ENCODE results near the gene STAT3. TPM values are rescaled to one million over a fixed set of nuclear protein-coding genes. Genes with fewer than 3 reads are reported as not detected.

Gene STAT3
- total RNA-seq (2021; fragmentation: NEBNext Ultra II Directional; extraction: Animal tissue kit (Norgen Biotek cat#: 25700)): 10 to 100 TPM; 65.3 to 74.5 (median 68.8) TPM
- long read RNA-seq, full-length matches to known transcripts: 36 of 80 reads
- long read RNA-seq, partial matches to known transcripts: 12 of 80 reads
- long read RNA-seq, other reads (novel, unspliced or antisense): 32 of 80 reads

DNA sequence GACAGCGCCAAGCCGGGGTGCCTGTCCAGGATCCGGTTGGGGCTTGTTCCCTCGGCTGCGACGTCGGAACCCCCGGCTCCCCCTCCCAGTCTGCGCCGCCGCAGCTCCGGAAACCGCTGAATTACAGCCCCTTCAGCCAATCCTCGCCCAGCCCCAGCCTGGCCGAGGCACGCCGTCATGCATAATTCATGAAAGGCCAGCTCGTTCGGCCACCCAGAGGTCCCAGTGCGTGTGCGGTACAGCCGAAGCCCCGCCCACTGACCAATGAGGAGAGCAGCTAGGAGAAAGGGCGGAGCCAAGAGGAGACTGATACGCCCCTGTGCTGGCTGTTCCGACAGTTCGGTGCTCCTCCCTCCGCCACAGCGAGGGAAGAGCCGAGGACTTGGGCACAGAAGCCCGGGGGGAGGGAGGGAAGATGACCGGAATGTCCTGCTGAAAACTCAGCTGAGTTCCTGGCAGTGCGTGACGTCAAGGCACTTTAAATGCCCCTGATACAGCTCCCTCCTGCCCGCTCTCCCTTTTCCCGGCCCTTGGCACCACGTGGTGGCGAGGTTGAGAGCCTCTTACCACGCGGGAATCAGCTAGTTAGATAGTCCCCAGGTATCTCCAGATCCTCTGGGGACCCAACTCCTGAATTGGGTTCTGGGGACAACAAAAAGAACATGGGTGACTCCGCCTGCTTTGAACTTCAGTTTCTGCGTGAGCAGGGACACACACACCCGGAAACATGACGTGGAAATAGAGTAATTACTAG, at the start of gene STAT3:
Gene STAT3, minus strand, starts transcription at position 62 of the 754 bp plus-strand sequence. CDS start 39,926 bp downstream, outside the sequence.
- no peaks in the 10 kb centered on the region for H3K9me3 Mint-ChIP-seq
- peak; percentile 100 for DNase-seq
- TF ChIP-seq, protein P1, sequence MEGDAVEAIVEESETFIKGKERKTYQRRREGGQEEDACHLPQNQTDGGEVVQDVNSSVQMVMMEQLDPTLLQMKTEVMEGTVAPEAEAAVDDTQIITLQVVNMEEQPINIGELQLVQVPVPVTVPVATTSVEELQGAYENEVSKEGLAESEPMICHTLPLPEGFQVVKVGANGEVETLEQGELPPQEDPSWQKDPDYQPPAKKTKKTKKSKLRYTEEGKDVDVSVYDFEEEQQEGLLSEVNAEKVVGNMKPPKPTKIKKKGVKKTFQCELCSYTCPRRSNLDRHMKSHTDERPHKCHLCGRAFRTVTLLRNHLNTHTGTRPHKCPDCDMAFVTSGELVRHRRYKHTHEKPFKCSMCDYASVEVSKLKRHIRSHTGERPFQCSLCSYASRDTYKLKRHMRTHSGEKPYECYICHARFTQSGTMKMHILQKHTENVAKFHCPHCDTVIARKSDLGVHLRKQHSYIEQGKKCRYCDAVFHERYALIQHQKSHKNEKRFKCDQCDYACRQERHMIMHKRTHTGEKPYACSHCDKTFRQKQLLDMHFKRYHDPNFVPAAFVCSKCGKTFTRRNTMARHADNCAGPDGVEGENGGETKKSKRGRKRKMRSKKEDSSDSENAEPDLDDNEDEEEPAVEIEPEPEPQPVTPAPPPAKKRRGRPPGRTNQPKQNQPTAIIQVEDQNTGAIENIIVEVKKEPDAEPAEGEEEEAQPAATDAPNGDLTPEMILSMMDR (IDR thresholded peaks at IDR 0.05): peak; percentile 7; the same call in 1 of the 2 replicates
- peaks cover 3% of the 10 kb centered on the region for H3K27me3 Mint-ChIP-seq (ENCODE audit: insufficient read depth)
- H3K4me1 Mint-ChIP-seq (ENCODE audit: low read depth): peaks cover 27% of the 10 kb centered on the region
- H3K27ac Mint-ChIP-seq: peak within 1 kb of the TSS; percentile 95
- H3K4me3 Mint-ChIP-seq: peak within 1 kb of the TSS; percentile 99
- H3K36me3 Mint-ChIP-seq (ENCODE audit: low read depth): peaks cover 5% of the 10 kb centered on the region

DNA sequence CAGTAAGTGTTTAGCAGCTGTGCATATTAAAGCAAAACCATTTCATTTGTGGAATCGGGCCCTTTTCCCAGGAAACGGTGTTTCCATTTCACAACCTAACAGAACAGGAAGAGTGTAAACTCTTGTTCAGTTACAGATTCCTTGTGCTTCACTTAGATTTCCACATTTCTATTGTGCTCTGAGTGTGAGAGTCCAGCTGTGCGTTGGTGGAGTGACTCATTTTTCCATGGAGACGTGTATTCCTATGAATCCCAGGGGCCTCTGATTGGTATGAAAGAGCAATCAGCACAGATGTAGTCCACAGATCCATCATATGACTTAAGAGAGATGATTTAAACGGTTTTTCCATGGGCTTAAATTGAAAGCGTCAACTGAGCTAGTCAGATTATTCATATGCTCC, 48.1 kb upstream of the STAT3 start:
- Mint-ChIP-seq H3K4me3 (peak overlapping the region; percentile 13), H3K27ac (peak overlapping the region; percentile 62)
- TF ChIP-seq, protein P1 (IDR thresholded peaks at IDR 0.05): no peak

DNA sequence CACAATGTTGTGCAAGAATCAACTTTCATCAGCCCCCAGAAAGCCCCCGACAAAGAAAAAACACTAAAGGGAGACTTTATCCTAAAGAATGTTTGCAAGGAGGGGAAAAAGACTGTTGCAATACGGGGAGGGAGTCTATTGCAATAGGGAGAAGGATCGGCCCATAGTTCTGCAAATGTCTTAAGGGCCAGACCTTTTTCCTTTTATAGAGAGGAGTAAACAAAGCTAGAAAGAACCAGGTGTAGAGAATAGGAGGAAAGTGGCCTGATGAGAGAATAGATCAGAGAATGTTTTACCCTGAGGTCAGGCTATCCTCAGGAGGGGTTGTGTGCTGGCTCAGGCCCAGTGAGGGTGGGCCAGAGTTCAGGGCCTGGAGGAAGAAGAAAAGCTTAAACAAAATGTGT, 43.5 kb upstream of the STAT3 start:
- Mint-ChIP-seq H3K27me3 (ENCODE audit: insufficient read depth) (no peaks in the 10 kb centered on the region; the same call in 1 of the 2 replicates), H3K36me3 (ENCODE audit: low read depth) (peaks cover 6% of the 10 kb centered on the region; the same call in 1 of the 2 replicates), H3K4me1 (ENCODE audit: low read depth) (peaks cover 39% of the 10 kb centered on the region), H3K27ac (no peak overlapping the region), H3K4me3 (no peak overlapping the region), H3K9me3 (no peaks in the 10 kb centered on the region)
- no peak for DNase-seq
- TF ChIP-seq, protein P1 (IDR thresholded peaks at IDR 0.05): no peak

More for the DNA sequence above, 48.1 kb upstream of the STAT3 start:
- H3K27me3 Mint-ChIP-seq (ENCODE audit: insufficient read depth): no peaks in the 10 kb centered on the region
- H3K36me3 Mint-ChIP-seq (ENCODE audit: low read depth): no peaks in the 10 kb centered on the region
- H3K4me1 Mint-ChIP-seq (ENCODE audit: low read depth): peaks cover 13% of the 10 kb centered on the region
- peak; percentile 75 for DNase-seq
- H3K9me3 Mint-ChIP-seq: no peaks in the 10 kb centered on the region

DNA sequence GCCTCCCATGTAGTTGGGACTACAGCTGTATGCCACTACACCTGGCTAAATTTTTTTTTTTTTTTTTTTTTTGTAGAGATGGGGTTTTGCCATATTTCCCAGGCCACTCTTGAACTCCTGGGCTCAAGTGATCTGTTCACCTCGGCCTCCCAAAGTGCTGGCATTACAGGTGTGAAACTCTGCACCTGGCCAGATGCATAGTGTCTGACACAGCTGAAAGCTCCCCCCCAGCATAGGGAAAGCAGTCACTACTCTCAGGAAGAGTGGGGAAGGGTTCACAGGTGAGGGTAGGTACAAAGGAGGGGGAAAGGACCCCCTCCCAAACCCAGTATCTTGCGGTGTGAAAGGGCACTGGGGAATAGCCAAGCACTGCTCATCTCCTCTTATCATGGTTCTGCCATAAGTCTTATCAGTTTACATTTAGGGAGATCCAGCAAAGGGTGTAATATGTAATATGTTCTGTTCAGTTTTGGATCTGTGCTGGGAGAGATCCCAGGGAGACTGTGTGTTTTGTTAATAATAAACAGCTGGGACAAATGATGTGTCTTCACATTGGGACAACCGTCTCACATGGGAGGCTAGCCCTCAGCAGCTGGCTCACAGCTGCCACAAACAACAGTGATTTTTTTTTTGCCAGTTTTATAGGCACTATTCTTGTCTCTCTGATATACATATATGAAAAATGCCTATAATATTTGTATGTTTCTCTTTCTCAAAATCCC, 41.6 kb upstream of the STAT3 start:
- Mint-ChIP-seq H3K9me3 (no peaks in the 10 kb centered on the region), H3K36me3 (ENCODE audit: low read depth) (peaks cover 6% of the 10 kb centered on the region; the same call in 1 of the 2 replicates), H3K4me3 (no peak overlapping the region)

More for the DNA sequence above, 41.6 kb upstream of the STAT3 start:
- Mint-ChIP-seq H3K27me3 (ENCODE audit: insufficient read depth) (no peaks in the 10 kb centered on the region; the same call in 1 of the 2 replicates), H3K4me1 (ENCODE audit: low read depth) (peaks cover 37% of the 10 kb centered on the region), H3K27ac (0 out of 2 replicates have a peak overlapping the region, but pooled peaks have one; percentile 40)
- no peak for DNase-seq
- TF ChIP-seq, protein P1 (IDR thresholded peaks at IDR 0.05): no peak
